ENCODE measurements around the gene PGA4. TPM values are rescaled to one million over a fixed set of nuclear protein-coding genes. Genes with fewer than 3 reads are reported as not detected.

Gene PGA4
- total and polyA plus RNA-seq, 2 donors (not counting 3 experiments of a cell fraction or from before 2014, with no cell fraction given), result 0.15 TPM; not detected in 1

DNA sequence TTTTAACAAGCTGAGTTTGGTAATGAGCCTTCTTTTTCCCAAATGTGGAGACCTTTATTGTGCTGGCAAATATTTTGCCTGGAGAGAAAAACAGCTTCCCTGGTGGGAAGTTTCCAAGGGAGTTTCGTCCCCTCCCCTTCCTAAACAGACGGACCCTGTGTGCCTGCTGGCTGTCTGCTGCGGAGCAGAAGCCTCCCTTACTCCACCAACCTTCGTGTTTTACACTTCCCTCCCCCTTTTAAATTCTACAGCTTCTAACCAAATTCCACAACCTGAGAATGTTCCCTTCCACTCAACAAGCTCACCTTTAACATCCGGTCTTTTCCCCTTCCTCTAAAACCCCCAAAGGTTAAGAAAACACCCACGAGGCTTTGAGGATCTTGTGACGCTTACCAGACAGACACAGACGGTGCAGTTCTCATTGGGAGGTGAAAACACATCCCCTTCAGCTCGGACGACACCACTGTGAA, 55.9 kb downstream of the PGA4 start:
- Histone ChIP-seq H3K79me2 (ENCODE audit: control insufficient read depth, insufficient read depth, low read length) (no peaks in the 10 kb centered on the region), H3K4me1 (ENCODE audit: control insufficient read depth, extremely low read depth, insufficient read depth, low read length) (no peaks in the 10 kb centered on the region), H3K9ac (replicated peaks; ENCODE audit: extremely low read depth, insufficient read depth, low read length) (no peak overlapping the region), H3K27me3 (ENCODE audit: control insufficient read depth in 2 of 2, insufficient read depth in 2 of 2, low read length in 2 of 2) (peaks cover 0 to 3% of the 10 kb centered on the region in 2 experiments), H3K9me3 (replicated peaks; ENCODE audit: control insufficient read depth, insufficient read depth, low read length) (no peaks in the 10 kb centered on the region), H3K27ac (ENCODE audit: insufficient read depth, low read depth, low read length) (no peak overlapping the region), H3K4me2 (ENCODE audit: insufficient read depth, low read length) (no peak overlapping the region), H2AFZ (ENCODE audit: low read depth, low read length) (no peak overlapping the region), H3K4me3 (replicated peaks in 1 of 3; ENCODE audit: insufficient read depth in 1 of 3, low read depth in 1 of 3, low read length in 3 of 3) (no peak overlapping the region), H3K9me1 (replicated peaks; ENCODE audit: control insufficient read depth, extremely low read depth, insufficient read depth, low read length) (no peaks in the 10 kb centered on the region), H4K20me1 (replicated peaks; ENCODE audit: control insufficient read depth, extremely low read depth, insufficient read depth, low read length) (no peaks in the 10 kb centered on the region), H3K36me3 (ENCODE audit: control insufficient read depth in 2 of 2, extremely low read depth in 1 of 2, insufficient read depth in 2 of 2, low read length in 2 of 2) (no peaks in the 10 kb centered on the region)
- FAIRE-seq (no peak), DNase-seq (ENCODE audit: low read depth, low spot score) (no peak)
- TF ChIP-seq POLR2A (IDR thresholded peaks at IDR 0.05; ENCODE audit: low read depth, low read length) (no peak), MAX (IDR thresholded peaks at IDR 0.05; ENCODE audit: insufficient read depth, insufficient read length) (no peak), EZH2 (IDR thresholded peaks at IDR 0.05; ENCODE audit: borderline replicate concordance, low read depth, low read length, severe bottlenecking) (no peak), GATA2 (IDR thresholded peaks at IDR 0.05; ENCODE audit: insufficient read depth, insufficient read length, low read depth, low read length) (no peak), FOS (IDR thresholded peaks at IDR 0.05; ENCODE audit: borderline replicate concordance, insufficient read depth, low read length) (no peak), POLR2AphosphoS5 (IDR thresholded peaks at IDR 0.05; ENCODE audit: insufficient read depth, low read depth, low read length) (no peak)
- dilution Hi-C loops (cut with MboI; ENCODE audit: extremely low pct_ligation_motif_present, low sequenced_read_pairs) (no loop called here), intact Hi-C loops (cut with micrococcal nuclease) (no loop called here)
- BruUV-seq (replicated peaks), result no TSS peak
- POLR2A ChIA-PET, result no interaction called here
- CTCF ChIA-PET, result interaction anchor here (0.8 to 1.1 kb wide), 2 partner anchors 16 to 19 kb away, joined by 3 read pairs; no protein-coding TSS in a partner anchor

DNA sequence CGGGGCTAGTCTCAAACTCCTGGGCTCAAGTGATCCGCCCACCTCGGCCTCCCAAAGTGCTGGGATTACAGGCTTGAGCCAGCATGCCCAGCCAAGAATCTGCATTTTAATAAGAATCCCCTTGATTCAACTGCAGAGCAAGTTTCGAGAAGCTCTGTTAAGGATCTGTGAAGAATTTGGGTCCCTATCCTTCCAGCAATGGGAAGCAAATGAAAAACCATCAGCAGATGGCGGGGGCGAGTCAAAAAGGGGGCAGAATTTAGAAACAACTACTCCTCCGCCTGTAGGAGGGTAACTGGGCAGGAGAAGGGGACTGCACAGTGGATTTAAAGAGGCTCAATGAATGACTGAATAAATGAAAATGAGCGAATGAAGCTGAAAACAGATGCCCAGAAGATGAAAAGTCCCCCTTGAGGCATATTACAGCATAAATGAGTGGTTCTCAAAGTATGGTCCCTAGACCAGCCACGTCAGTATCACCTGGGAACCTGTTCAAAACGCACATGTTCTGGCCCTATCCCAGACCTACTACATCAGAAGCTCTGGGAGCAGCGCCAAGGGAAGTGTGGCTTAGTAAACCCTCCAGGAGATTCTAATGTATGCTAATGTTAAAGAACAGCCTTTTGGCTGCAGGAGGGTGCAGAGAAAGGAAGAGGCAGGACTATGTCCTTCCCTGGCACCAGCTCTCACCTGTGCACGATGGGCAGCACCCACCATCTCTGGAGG, 58.0 kb downstream of the PGA4 start:
- H3K4me3 ChIP-seq (replicated peaks in 1 of 3; ENCODE audit: insufficient read depth in 1 of 3, low read depth in 1 of 3, low read length in 3 of 3), result no peak overlapping the region
- H3K9ac ChIP-seq (replicated peaks; ENCODE audit: extremely low read depth, insufficient read depth, low read length), result no peak overlapping the region
- no peaks in the 10 kb centered on the region for H3K9me1 ChIP-seq (replicated peaks; ENCODE audit: control insufficient read depth, extremely low read depth, insufficient read depth, low read length)
- TF ChIP-seq MYC (IDR thresholded peaks at IDR 0.05; ENCODE audit: low read depth, low read length) (no peak), CTCF (IDR thresholded peaks at IDR 0.05; ENCODE audit: extremely low read depth in 1 of 2, insufficient read depth in 1 of 2, low read depth in 1 of 2, low read length in 2 of 2) (no peak), JUN (IDR thresholded peaks at IDR 0.05; ENCODE audit: borderline replicate concordance, insufficient read depth, insufficient read length, low read depth) (no peak), FOS (IDR thresholded peaks at IDR 0.05; ENCODE audit: borderline replicate concordance, insufficient read depth, low read length) (no peak), POLR2AphosphoS5 (IDR thresholded peaks at IDR 0.05; ENCODE audit: insufficient read depth, low read depth, low read length) (no peak), MAX (IDR thresholded peaks at IDR 0.05; ENCODE audit: insufficient read depth, insufficient read length) (no peak), POLR2A (IDR thresholded peaks at IDR 0.05; ENCODE audit: low read depth, low read length) (no peak), EZH2 (IDR thresholded peaks at IDR 0.05; ENCODE audit: borderline replicate concordance, low read depth, low read length, severe bottlenecking) (no peak), GATA2 (IDR thresholded peaks at IDR 0.05; ENCODE audit: insufficient read depth, insufficient read length, low read depth, low read length) (no peak)
- H3K27me3 ChIP-seq (ENCODE audit: control insufficient read depth in 2 of 2, insufficient read depth in 2 of 2, low read length in 2 of 2), result peaks cover 0 to 3% of the 10 kb centered on the region in 2 experiments
- no TSS peak for BruUV-seq (replicated peaks)
- no peak for DNase-seq (ENCODE audit: low read depth, low spot score)
- no peaks in the 10 kb centered on the region for H4K20me1 ChIP-seq (replicated peaks; ENCODE audit: control insufficient read depth, extremely low read depth, insufficient read depth, low read length)
- H3K9me3 ChIP-seq (replicated peaks; ENCODE audit: control insufficient read depth, insufficient read depth, low read length), result no peaks in the 10 kb centered on the region
- intact Hi-C loops (cut with micrococcal nuclease), result no loop called here
- H3K4me2 ChIP-seq (ENCODE audit: insufficient read depth, low read length), result no peak overlapping the region
- H3K27ac ChIP-seq (ENCODE audit: insufficient read depth, low read depth, low read length), result no peak overlapping the region
- ChIA-PET CTCF (no interaction called here), POLR2A (no interaction called here)
- H3K36me3 ChIP-seq (ENCODE audit: control insufficient read depth in 2 of 2, extremely low read depth in 1 of 2, insufficient read depth in 2 of 2, low read length in 2 of 2), result no peaks in the 10 kb centered on the region
- H3K79me2 ChIP-seq (ENCODE audit: control insufficient read depth, insufficient read depth, low read length), result no peaks in the 10 kb centered on the region
- no peaks in the 10 kb centered on the region for H3K4me1 ChIP-seq (ENCODE audit: control insufficient read depth, extremely low read depth, insufficient read depth, low read length)
- no peak overlapping the region for H2AFZ ChIP-seq (ENCODE audit: low read depth, low read length)
- dilution Hi-C loops (cut with MboI; ENCODE audit: extremely low pct_ligation_motif_present, low sequenced_read_pairs), result no loop called here
- no peak for FAIRE-seq

Measured in endothelial cell of umbilical vein (primary cell).